Hepatocyte (in vitro differentiated cells): Measurements from ENCODE around the gene HTRA2.

Experiments used
- EZH2 ChIP-seq: fragments of 200-600 bp; sonication (generic); IDR thresholded peaks from 2 replicates; pipeline ENCODE4 v1.6.1; 2016; ENCODE audit warnings: antibody characterized with exemption, mild to moderate bottlenecking, borderline replicate concordance
- TF ChIP-seq, protein P1 (sequence below): fragments of 200-600 bp; sonication (generic); IDR thresholded peaks from 2 replicates; pipeline ENCODE4 v1.5.1; 2016; ENCODE audit warnings: antibody characterized with exemption, mild to moderate bottlenecking; ENCODE audit not compliant: poor library complexity

DNA sequence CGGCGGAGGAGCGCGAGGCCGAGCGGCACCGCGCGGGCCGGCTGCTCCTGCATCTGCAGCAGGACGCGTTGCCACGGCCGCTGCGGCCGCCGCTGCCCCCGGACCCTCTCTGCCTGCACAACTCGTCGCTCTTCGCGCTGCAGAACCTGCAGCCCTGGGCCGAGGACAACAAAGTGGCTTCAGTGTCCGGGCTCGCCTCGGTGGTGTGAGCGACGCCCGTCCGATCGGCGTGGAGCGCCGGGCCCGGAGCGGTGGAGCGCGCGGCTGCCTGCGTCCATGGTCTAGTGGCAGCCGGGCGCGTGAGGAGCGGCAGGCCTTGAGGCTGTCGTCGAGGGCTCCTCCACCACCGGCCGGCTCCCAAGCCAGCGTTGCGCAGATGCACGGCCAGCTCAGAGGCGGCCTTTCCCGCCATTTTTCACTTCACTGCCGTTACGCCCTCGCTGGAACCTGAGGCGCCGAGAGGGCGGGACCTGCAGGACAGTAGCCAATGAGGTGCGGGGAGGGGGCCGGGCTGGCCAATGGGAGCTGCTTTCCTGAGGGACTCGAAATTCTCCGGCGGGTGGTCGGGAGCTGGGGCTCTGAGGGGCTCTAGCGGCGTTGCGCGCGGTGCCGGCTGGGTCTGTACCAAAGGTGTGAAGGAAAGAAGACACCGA lies 13.6 kb upstream of the HTRA2 start:
- TF ChIP-seq, protein P1, sequence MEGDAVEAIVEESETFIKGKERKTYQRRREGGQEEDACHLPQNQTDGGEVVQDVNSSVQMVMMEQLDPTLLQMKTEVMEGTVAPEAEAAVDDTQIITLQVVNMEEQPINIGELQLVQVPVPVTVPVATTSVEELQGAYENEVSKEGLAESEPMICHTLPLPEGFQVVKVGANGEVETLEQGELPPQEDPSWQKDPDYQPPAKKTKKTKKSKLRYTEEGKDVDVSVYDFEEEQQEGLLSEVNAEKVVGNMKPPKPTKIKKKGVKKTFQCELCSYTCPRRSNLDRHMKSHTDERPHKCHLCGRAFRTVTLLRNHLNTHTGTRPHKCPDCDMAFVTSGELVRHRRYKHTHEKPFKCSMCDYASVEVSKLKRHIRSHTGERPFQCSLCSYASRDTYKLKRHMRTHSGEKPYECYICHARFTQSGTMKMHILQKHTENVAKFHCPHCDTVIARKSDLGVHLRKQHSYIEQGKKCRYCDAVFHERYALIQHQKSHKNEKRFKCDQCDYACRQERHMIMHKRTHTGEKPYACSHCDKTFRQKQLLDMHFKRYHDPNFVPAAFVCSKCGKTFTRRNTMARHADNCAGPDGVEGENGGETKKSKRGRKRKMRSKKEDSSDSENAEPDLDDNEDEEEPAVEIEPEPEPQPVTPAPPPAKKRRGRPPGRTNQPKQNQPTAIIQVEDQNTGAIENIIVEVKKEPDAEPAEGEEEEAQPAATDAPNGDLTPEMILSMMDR: no peak
- peak; percentile 68 for TF ChIP-seq EZH2
